Esophagus mucosa (tissue), 1 donor: Measurements from ENCODE around the gene SLC2A3. TPM values are rescaled to one million over a fixed set of nuclear protein-coding genes. Genes with fewer than 3 reads are reported as not detected.

ENCODE experiments used
- total RNA-seq: library from RNA; stranded (reverse); gene quantifications from one replicate; pipeline ENCODE4 v1.2.4, GENCODE V29; 2023
- donor health status: DM: yes; HTN: yes; CAD: no.

The SLC2A3 gene
- total RNA-seq, 1 donor from 2014 or later = 4.9 TPM

Other genes with a start within 250 kb of the SLC2A3 start
- not detected for gene GDF3, start 240.4 kb downstream of the SLC2A3 start, total RNA-seq
- gene DPPA3, start 224.8 kb downstream of the SLC2A3 start, total RNA-seq = not detected
- gene CLEC4C, start 188.8 kb downstream of the SLC2A3 start, total RNA-seq = not detected
- not detected for gene NANOGNB, start 171.0 kb downstream of the SLC2A3 start, total RNA-seq
- gene NANOG, start 146.8 kb downstream of the SLC2A3 start, total RNA-seq = 0.52 TPM
- not detected for gene SLC2A14, start 63.3 kb downstream of the SLC2A3 start, total RNA-seq
- gene FOXJ2, start 96.5 kb upstream of the SLC2A3 start, total RNA-seq = 7.6 TPM
- gene C3AR1, start 130.2 kb upstream of the SLC2A3 start, total RNA-seq = 0.76 TPM
- 19.3 TPM for gene NECAP1, start 146.1 kb upstream of the SLC2A3 start, total RNA-seq
- gene CLEC4A, start 187.4 kb upstream of the SLC2A3 start, total RNA-seq = 0.96 TPM
- gene ZNF705A, start 220.8 kb upstream of the SLC2A3 start, total RNA-seq = not detected